CD14-positive monocyte (primary cell): Measurements from ENCODE around the gene RSRC1. TPM values are rescaled to one million over a fixed set of nuclear protein-coding genes. Genes with fewer than 3 reads are reported as not detected.
A peak's percentile ranks its signal among the peaks of the same experiment; 100 is the strongest.

Experiments used
- DNase-seq, 3 donors: peaks; one replicate each; pipeline ENCODE4 v3.0.0-alpha.2; 2011 to 2022
- H2AFZ ChIP-seq: 2 replicates; pipeline ENCODE4 v1.6.0; 2012; ENCODE audit warnings: mild to moderate bottlenecking, low read depth, low read length, inconsistent platforms; ENCODE audit not compliant: insufficient read depth, poor library complexity, severe bottlenecking
- H3K27ac ChIP-seq, 2 donors: 1 replicate in 1 of 2; 2 replicates in 1 of 2; pipeline ENCODE4 v1.5.1; 2012 to 2013; ENCODE audit warnings: low read length in 2 of 2, control low read depth in 1 of 2, inconsistent platforms in 1 of 2, low read depth in 1 of 2, mild to moderate bottlenecking in 1 of 2
- H3K27me3 ChIP-seq, 2 donors: one replicate each; pipeline versions ENCODE4 v1.6.0 to v1.6.1; 2011 to 2013; ENCODE audit warnings: low read length in 2 of 2; ENCODE audit not compliant: control insufficient read depth in 2 of 2, insufficient read depth in 2 of 2
- H3K36me3 ChIP-seq, 2 donors: replicated peaks in 1 of 2; 1 replicate in 1 of 2; 2 replicates in 1 of 2; pipeline versions ENCODE4 v1.5.1 to v1.6.1; 2012 to 2013; ENCODE audit warnings: low read length in 2 of 2, control low read depth in 1 of 2, inconsistent platforms in 1 of 2, mild to moderate bottlenecking in 1 of 2; ENCODE audit not compliant: insufficient read depth in 2 of 2, control insufficient read depth in 1 of 2
- H3K4me1 ChIP-seq, 2 donors: 1 replicate in 1 of 2; 2 replicates in 1 of 2; pipeline versions ENCODE4 v1.5.1 to v1.6.1; 2012 to 2013; ENCODE audit warnings: low read length in 2 of 2, control low read depth in 1 of 2, inconsistent platforms in 1 of 2, mild to moderate bottlenecking in 1 of 2, moderate library complexity in 1 of 2; ENCODE audit not compliant: insufficient read depth in 2 of 2, control insufficient read depth in 1 of 2
- H3K4me2 ChIP-seq: replicated peaks from 2 replicates; pipeline ENCODE3; 2012; ENCODE audit warnings: low read length, moderate library complexity, mild to moderate bottlenecking; ENCODE audit not compliant: poor library complexity, severe bottlenecking; ENCODE audit errors: extremely low read depth
- H3K4me3 ChIP-seq, 3 experiments: fragments of 200-600 bp in 1 of 3; sonication (generic) in 1 of 3; replicated peaks in 1 of 3; 1 replicate in 2 of 3; 2 replicates in 1 of 3; pipeline ENCODE4 v1.5.1; 2011 to 2013; ENCODE audit warnings: low read length in 3 of 3, mild to moderate bottlenecking in 3 of 3, control low read depth in 2 of 3, low read depth in 2 of 3, inconsistent platforms in 1 of 3, moderate library complexity in 1 of 3
- H3K79me2 ChIP-seq: 2 replicates; pipeline ENCODE4 v1.6.0; 2012; ENCODE audit warnings: mild to moderate bottlenecking, control low read depth, inconsistent platforms, low read length, moderate library complexity; ENCODE audit not compliant: insufficient read depth
- H3K9ac ChIP-seq: 2 replicates; pipeline ENCODE4 v1.6.0; 2017; ENCODE audit warnings: low read length, mild to moderate bottlenecking; ENCODE audit not compliant: insufficient read depth, poor library complexity, severe bottlenecking
- H3K9me3 ChIP-seq, 2 donors: replicated peaks in 1 of 2; 1 replicate in 1 of 2; 2 replicates in 1 of 2; pipeline versions ENCODE4 v1.5.1 to v1.6.1; 2012 to 2013; ENCODE audit warnings: low read length in 2 of 2, control low read depth in 1 of 2; ENCODE audit not compliant: control insufficient read depth in 1 of 2, insufficient read depth in 1 of 2
- H4K20me1 ChIP-seq: 2 replicates; pipeline ENCODE4 v1.6.0; 2012; ENCODE audit warnings: mild to moderate bottlenecking, low read length, control low read depth, moderate library complexity; ENCODE audit not compliant: insufficient read depth
- H3K27ac Mint-ChIP-seq, 7 donors: one replicate each; pipeline ENCODE4 v1.8.0; 2020; ENCODE audit warnings: mild to moderate bottlenecking in 7 of 7, mixed read lengths in 7 of 7, moderate library complexity in 6 of 7, inconsistent platforms in 2 of 7
- H3K27me3 Mint-ChIP-seq, 3 donors: one replicate each; pipeline ENCODE4 v1.8.0; 2021 to 2022; ENCODE audit warnings: low read depth in 3 of 3, mild to moderate bottlenecking in 3 of 3, mixed read lengths in 3 of 3, moderate library complexity in 3 of 3, inconsistent platforms in 1 of 3
- H3K36me3 Mint-ChIP-seq, 2 donors: one replicate each; pipeline ENCODE4 v1.8.0; 2020; ENCODE audit warnings: mixed read lengths in 2 of 2, inconsistent platforms in 1 of 2, mild to moderate bottlenecking in 1 of 2
- H3K4me1 Mint-ChIP-seq: one replicate; pipeline ENCODE4 v1.8.0; 2020; ENCODE audit warnings: mild to moderate bottlenecking, mixed read lengths
- H3K4me3 Mint-ChIP-seq, 2 donors: one replicate each; pipeline ENCODE4 v1.8.0; 2020; ENCODE audit warnings: mild to moderate bottlenecking in 2 of 2, mixed read lengths in 2 of 2, moderate library complexity in 1 of 2
- H3K9me3 Mint-ChIP-seq, 7 donors: one replicate each; pipeline ENCODE4 v1.8.0; 2020 to 2022; ENCODE audit warnings: mixed read lengths in 7 of 7, mild to moderate bottlenecking in 6 of 7, moderate library complexity in 6 of 7, inconsistent platforms in 2 of 7
- CTCF ChIP-seq: fragments of 200-600 bp; IDR thresholded peaks from one replicate; pipeline ENCODE4 v1.8.0; 2022; ENCODE audit warnings: antibody characterized with exemption, mild to moderate bottlenecking
- WGBS: methylation state at CpG from one replicate; pipeline ENCODE4 v1.1.5; 2013; ENCODE audit warnings: missing lambda C conversion rate; ENCODE audit not compliant: insufficient coverage; 5-methylcytosine and 5-hydroxymethylcytosine counted together
- intact Hi-C, 2 donors: fragments of 100-400 bp; cut with micrococcal nuclease; formaldehyde crosslinking; loops; one replicate each; pipeline versions ENCODE4 v1.15.0 to v1.15.1; 2023
- polyA plus RNA-seq, 3 donors: library from polyadenylated mRNA; depleted of rRNA in 1 of 3; unstranded in 2 of 3; stranded (reverse) in 1 of 3; fragments of 300-500 nt in 2 of 3; fragments of >200 nt in 1 of 3; fragmentation: Illumina TruSeq in 2 of 3; gene quantifications; 1 replicate in 2 of 3; 2 replicates in 1 of 3; pipeline ENCODE4 v1.2.3, GENCODE V29; 2012 to 2021

RSRC1 gene
- polyA plus RNA-seq, 3 donors = 6.6 to 31.7 (median 15.1) TPM

GRCh38 chr3:158205994-158206393, 96.1 kb downstream of the RSRC1 start:
- H3K79me2 ChIP-seq = no peaks in the 10 kb centered on the region
- H2AFZ ChIP-seq = no peak overlapping the region
- H3K9me3 ChIP-seq = peaks cover 6 to 9% of the 10 kb centered on the region in 2 donors
- no peaks in the 10 kb centered on the region for H3K27me3 Mint-ChIP-seq
- peaks cover 0 to 19% of the 10 kb centered on the region in 2 donors for H3K36me3 ChIP-seq
- no peaks in the 10 kb centered on the region for H3K27me3 ChIP-seq
- intact Hi-C loops = no loop called here
- no peak overlapping the region for H3K4me2 ChIP-seq
- H3K36me3 Mint-ChIP-seq = peaks cover 29 to 31% of the 10 kb centered on the region in 2 donors
- peak overlapping the region in 1 of 7 donors; percentile 12 for H3K27ac Mint-ChIP-seq
- no peak for TF ChIP-seq CTCF
- no peak overlapping the region for H3K4me3 Mint-ChIP-seq
- peaks cover 3 to 17% (median 10%) of the 10 kb centered on the region in 7 donors for H3K9me3 Mint-ChIP-seq
- DNase-seq = no peak
- H3K4me3 ChIP-seq = no peak overlapping the region
- no peak overlapping the region for H3K27ac ChIP-seq
- H3K9ac ChIP-seq = no peak overlapping the region
- no peaks in the 10 kb centered on the region for H3K4me1 ChIP-seq
- no peaks in the 10 kb centered on the region for H3K4me1 Mint-ChIP-seq
- no peaks in the 10 kb centered on the region for H4K20me1 ChIP-seq
- WGBS = 100% methylated on average over 1 of the region's 2 CpGs

- DNase-seq = no peak
- no peak overlapping the region for H3K27ac Mint-ChIP-seq
- no peak for TF ChIP-seq CTCF
- no peaks in the 10 kb centered on the region for H3K27me3 Mint-ChIP-seq
- Histone ChIP-seq H3K27ac (no peak overlapping the region), H3K9me3 (no peaks in the 10 kb centered on the region), H3K4me1 (no peaks in the 10 kb centered on the region), H3K4me3 (no peak overlapping the region), H3K4me2 (no peak overlapping the region), H3K9ac (no peak overlapping the region), H3K27me3 (no peaks in the 10 kb centered on the region), H4K20me1 (no peaks in the 10 kb centered on the region), H3K36me3 (peaks cover 0 to 5% of the 10 kb centered on the region in 2 donors), H3K79me2 (no peaks in the 10 kb centered on the region), H2AFZ (no peak overlapping the region)
- intact Hi-C loops = no loop called here
- H3K4me3 Mint-ChIP-seq = no peak overlapping the region
- WGBS = no CpG with 5 or more reads among the region's 4 CpGs
- H3K36me3 Mint-ChIP-seq = peaks cover 11 to 21% of the 10 kb centered on the region in 2 donors
- H3K4me1 Mint-ChIP-seq = no peaks in the 10 kb centered on the region
- peaks cover 0 to 2% (median 0%) of the 10 kb centered on the region in 7 donors for H3K9me3 Mint-ChIP-seq
Measured at GRCh38 chr3:158210067-158210466, 100.2 kb downstream of the RSRC1 start.
